GM18507 (cell line): ENCODE results near the gene MMP1.

Experiments used
- DNase-seq: peaks from one replicate; pipeline ENCODE4 v3.0.0; 2011; ENCODE audit warnings: low read depth; ENCODE audit not compliant: insufficient read length; ENCODE audit errors: extremely low spot score
- FAIRE-seq: peaks from 2 replicates; lab custom pipeline; 2011; peaks lifted over from hg19 to GRCh38; lab: Jason Lieb, UNC

Gene MMP1

DNA sequence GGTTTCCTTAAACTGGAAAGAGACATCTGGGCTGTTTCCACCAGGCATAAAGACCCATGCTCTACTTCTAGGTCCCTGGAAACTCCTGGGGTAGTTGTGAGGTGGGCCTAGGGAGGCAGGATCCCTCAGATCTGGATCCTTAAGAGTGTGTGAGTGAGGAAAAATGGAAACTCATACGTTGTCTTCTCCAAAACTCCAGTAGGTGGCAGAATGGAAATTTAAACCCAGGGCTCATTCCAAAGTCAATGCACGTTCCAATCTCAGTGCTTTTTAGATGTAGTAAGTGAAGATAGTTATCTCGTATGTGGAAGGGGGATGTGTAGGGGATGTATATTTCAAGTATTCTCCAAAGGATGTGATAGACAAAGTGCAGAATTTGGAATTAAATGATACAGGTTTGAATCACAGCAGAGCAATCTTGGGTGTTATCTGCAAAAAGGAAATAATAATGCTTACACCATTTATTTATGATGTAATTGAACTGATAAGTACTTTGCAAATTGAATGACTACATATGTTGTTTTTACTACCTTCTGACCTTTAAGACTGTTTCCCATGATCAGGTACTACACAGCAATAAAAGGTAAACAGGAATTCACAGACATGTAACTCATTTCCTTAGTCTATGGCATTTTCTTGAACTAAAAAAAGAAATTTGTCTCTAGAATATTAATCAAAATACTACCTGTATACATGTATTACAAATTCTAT is 13.1 kb upstream of the MMP1 start:
- DNase-seq, result no peak
- FAIRE-seq, result peak; percentile 26

DNA sequence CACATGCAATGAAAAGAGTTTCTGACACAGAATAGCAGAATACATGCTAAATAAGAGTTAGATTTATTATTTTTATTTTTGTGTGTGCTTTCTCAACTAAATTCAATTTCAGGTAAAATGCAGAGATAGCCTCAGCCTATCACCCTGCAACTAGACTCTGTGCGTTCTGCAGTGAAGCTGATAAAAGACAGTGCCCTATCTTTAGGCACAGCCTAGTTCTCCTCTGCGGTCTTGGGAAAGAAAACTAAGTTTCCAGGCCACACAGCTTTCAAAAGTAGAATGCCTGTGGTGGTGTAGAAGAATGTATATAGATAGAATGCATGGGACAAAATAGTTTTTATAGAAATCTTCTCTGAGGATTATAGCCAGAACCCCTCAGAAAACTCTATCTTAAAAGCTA is 12.0 kb upstream of the MMP1 start:
- FAIRE-seq, result no peak
- no peak for DNase-seq

DNA sequence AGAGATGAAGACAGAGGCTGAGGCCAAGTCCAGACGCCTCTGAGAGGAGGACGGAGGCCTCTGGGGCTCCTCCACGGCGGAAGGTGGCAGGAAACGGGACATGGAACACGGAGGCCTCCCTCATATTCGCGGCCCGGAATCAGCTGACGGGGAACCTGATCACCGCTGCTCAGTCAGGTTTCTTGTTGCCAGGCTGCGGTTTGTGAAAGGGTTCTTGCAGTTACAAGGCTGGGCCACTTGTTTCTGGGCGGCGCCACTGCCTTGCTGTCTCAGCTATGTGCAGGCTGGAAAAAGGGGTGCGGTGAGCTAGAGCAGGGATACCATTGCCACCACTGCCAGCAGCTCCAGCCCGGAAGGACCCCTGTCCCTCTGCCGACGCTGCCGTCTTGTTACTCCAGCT is 10.0 kb upstream of the MMP1 start:
- DNase-seq, result no peak
- FAIRE-seq, result no peak

DNA sequence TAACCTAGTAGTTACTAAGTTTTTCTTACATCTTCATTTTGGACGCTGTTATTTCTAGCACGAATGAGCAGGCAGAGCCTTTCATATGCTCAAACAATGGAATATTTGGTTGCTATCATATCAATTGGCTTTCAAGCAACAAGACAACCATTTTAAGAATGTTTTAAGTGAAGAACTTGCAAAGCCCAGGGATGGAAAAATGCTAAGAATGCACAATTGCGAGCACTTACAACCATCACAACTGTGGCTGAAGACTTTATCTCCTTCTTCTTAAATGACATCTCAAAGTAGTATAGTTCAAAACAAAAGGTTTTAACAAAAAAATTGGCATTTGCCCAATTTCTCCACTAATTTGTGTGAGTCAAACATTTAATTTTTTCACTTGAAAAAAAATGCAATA is 8.3 kb upstream of the MMP1 start:
- no peak for DNase-seq
- FAIRE-seq, result no peak

DNA sequence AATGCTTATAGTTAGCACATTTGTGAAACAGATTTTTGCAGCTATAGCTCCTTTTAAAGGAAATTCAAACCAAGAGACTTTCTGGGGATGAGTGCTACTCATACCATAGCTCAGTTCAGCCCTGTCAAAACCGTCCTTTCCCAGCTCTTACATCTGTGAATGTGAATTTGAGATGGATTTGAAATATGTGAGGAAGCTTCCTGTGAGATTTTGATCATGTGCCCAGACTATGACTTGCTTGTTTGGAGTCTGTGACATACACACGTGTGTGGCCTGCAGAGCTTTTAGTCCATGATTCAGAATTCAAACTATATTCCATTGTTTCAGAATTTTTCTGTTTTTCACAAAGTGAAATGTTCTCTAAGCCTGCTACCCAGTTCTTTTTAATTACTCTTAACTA is 4.4 kb upstream of the MMP1 start:
- no peak for FAIRE-seq
- no peak for DNase-seq

DNA sequence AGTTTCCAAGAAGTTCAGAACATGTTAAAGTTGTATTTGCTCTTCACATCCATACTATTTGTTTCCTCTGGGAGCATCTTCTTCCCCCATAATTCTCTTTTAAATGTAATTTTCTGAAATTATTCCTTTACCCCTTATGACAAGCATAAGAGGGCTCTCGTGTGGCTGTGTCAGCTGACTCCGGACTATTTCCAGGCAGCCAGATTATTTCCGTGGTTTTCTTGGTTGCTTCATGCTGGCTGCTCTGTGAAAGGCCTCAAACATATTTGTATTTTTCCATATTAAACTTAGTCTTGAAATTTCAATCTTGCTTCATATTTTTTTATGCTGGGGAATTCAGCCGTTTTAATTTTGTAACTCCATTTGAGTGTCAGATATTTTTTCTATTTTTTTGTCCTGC is 2.8 kb upstream of the MMP1 start:
- no peak for DNase-seq
- FAIRE-seq, result no peak

DNA sequence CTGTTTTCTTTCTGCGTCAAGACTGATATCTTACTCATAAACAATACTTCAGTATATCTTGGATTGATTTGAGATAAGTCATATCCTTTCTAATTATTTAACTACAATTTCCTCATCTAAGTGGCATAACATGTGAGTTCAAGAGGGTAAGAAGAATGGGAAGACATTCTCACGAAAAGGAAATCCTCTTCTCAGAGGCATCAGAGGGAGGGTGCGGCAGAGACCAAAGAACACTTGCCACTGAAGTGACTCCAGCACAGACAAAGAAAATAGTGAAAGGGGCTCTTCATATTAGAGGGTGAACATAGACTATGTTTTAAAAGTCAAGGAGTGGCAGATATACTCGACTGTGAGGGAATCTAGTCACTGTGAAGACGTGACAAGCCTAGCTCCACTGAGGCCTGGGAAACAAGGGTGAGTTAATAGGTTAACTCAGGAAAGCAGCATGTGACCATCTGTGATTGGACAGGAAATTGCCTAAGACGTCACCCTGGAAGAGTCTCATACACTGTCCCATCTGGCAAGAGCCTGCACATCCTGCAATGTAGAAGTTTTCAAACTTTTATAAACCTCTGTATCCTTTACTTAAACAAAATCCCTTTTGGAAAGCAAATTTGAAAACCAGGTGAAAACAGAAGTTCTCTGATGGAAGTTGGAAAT is 1.9 kb upstream of the MMP1 start:
- FAIRE-seq, result no peak
- no peak for DNase-seq

DNA sequence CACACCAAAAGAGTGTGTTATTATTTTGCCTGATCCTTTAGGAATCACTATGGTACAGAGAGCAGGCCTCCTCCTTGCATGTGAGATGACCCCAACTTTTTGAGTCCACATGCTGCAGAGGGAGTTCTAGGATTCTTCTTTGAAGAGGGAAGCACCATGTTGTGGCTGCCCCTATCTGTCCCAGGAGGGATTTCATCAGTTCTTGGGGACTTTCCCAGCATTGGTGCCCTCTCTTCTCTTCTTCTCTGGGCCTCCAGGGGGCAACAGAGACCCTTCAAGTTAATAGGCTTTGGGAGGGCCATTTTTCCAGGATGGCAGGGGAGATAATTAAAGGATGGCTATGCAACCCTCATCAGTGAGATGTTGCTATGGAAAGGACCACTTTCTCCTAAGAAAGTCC is 3.6 kb downstream of the MMP1 start:
- peak; percentile 55 for FAIRE-seq
- DNase-seq, result no peak

DNA sequence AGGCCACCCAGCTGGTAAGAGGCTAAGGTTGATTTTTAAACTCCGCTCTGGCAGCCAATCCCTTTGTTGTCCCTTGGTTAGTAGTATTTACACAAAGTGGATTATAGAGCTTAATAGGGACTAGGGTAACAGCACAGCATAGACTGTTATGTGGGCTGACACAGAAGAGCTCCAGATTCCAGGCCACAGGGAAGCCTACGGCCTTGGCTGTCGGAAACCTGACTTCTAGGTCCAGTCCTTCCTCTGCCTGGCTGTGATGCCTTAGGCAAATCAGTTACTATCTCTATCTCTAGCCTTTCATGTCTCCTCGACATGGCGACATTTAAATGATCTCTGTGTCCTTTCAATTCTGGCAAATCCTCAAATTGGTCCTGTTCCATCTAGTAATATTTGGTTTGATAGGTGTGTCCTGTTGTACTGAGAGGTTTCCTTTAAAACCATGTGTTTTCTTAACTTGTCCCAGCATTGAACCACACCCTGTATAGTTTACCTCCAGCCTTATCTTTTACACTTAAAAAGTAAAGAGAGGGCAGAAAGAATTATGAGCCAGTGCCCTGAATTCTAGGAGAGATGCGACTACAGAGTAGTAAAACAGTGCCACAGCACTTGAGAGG is 4.2 kb downstream of the MMP1 start:
- DNase-seq (no peak), FAIRE-seq (no peak)

DNA sequence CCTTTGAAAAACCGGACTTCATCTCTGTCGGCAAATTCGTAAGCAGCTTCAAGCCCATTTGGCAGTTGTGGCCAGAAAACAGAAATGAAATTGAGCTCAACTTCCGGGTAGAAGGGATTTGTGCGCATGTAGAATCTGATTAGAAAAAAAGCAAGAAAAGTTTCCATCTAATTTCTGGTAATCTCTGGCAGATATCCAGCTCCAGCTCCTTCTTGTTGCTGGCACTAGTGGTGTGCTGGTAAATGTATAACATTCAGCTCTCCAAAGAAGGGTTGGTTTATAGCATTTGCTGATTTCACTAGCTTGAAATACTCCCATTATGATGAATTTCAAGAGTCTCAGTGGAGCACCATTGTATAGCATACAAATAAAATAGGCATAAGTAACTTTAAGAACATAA is 5.4 kb downstream of the MMP1 start:
- no peak for FAIRE-seq
- DNase-seq, result no peak

DNA sequence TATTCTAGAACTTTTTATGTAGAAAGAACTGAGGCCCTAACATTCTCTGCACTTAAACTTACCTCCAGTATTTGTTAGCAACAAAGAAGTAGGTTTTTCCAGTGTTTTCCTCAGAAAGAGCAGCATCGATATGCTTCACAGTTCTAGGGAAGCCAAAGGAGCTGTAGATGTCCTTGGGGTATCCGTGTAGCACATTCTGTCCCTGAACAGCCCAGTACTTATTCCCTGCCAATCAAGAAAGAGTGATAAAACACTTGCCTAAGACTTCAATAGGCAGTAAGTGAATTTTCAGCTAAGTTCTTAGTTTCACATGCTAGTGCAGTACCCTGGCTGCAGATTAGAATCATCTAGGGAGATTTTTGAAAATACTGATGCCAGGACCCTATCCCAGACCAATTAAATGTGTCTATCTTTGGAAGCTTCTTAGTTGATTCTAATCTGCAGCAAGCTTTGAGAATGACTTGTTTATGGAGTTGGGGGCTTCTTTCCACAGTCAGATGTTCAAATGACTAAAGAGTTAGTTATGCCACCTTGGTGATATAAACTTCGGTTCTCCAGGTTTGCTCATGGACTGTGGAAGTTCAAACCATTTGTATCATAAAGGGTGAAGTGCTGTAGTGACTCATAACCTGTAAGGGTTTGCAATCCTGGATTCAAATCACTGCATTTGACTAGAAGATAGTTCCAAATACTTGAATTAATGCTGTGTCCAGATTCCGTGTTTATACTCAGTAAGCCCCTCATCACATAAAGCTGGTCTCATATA is 6.5 kb downstream of the MMP1 start:
- FAIRE-seq (no peak), DNase-seq (no peak)

DNA sequence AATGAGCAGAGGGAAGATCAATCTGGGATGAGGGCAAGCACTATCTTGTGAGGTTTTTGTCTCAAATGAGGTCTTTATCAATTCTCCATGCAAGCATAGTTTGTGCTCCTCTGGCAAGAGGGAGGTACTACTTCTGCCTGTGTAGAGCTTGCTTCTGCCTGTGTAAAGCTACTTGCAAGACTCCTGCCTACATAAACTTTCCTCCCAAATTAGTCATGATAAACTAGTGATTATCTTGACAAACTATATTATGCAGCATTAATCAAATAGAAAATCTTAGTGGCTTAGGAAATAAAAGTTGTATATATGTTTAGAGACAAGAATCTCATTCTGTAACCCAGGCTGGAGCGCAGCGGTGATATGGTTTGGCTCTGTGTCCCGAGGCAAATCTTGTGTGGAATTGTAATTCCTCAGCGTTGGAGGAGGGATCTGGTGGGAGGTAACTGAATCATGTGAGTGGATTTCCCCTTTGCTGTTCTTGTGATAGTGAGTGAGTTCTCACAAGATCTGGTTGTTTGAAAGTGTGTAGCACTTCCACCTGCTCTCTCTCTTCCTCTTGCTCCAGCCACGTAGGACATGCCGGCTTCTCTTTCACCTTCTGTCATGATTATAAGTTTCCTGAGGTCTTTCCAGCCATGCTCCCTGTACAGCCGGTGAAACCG is 9.5 kb downstream of the MMP1 start:
- DNase-seq (no peak), FAIRE-seq (no peak)

DNA sequence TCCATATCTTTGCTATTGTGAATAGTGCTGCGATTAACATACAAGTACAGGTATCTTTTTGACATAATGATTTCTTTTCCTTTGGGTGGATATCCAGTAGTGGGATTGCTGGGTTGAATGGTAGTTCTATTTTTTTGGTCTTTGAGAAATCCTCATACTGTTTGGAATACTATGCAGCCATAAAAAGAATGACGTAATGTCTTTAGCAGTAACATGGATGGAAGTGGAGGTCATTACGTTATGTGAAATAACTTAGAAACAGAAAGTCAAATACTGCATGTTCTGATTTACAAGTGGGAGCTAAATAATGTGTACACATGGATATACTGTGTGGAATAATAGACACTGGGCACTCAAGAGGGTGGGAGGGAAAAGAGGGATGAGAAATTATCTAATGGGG is 13.6 kb downstream of the MMP1 start:
- DNase-seq (no peak), FAIRE-seq (no peak)

DNA sequence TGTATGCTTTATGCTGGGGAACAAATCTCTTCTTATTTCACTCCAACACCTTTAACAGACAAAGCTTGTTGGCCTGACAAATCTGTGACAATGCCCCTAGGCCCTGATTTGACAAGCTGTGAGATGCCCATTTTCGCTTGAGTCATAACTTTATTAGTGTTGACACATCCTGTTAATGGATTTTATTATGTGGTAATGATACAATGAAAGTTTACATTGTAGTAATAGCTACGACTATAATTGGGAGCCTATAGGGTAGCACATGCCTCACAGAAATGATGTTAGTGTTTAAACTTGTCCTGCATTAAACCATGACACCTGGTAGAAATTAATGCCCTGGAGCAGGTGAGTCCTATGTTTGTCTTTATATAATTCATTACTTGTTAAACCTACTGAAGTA is 14.2 kb downstream of the MMP1 start:
- no peak for DNase-seq
- FAIRE-seq, result no peak

DNA sequence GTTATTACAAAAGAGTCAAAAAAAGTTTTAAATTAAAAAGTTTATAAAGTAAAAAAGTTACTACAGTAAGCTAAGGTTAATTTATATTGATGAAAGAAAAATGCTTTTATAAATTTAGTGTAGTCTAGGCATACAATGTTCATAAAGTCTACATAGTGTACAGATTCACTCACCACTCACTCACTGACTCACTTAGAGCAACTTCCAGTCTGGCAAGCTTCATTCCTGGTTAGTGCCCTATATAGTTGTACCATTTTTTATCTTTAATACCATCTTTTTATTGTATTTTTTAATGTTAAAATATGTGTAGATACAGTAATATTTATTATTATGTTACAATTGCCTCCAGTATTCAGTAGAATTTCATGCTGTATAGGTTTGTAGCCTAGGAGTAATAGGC is 14.9 kb downstream of the MMP1 start:
- no peak for FAIRE-seq
- DNase-seq, result no peak

DNA sequence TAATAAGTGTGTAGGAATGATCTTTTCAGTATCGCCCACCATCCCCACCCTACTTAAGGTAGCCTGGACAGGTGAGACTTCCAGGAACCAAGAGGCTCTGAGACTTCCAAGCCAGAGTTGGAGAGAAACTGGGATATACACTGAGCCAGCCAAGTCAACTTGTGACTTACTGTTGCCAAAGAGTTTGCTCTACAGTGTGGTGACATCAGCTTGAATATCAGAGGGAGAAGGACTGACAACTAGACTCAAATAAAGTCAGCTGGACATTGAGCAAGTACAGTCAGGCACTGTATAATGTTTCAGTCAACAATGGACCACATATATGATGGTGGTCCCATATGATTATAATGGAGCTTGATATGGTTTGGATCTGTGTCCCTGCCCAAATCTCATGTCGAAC is 16.3 kb downstream of the MMP1 start:
- DNase-seq (no peak), FAIRE-seq (no peak)

DNA sequence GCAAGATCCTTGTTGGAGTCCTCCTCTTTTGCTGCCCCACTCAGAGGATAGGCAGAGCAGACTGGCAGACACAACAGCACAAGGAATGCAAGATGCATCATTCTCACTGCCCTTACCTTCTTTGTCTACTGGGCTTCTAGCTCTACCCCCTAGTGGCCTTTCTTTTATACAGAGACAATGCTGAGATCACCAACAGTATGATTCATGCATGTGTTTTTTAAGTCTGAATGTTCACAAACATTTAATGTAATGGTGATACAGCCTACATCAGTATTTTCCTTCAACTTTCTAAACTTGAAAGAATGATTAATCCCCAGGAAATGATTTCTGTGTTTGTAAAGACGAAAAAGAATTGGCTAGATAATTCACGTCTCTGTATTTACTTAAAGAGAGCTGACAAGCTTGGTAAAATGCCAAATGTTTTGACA is 17.5 kb downstream of the MMP1 start, which contains the start of gene MMP10:
Gene MMP10 (minus strand): TSS at position 138 of the 428 bp plus-strand sequence. CDS start 37 bp downstream, at position 101.
- FAIRE-seq (no peak), DNase-seq (no peak)

DNA sequence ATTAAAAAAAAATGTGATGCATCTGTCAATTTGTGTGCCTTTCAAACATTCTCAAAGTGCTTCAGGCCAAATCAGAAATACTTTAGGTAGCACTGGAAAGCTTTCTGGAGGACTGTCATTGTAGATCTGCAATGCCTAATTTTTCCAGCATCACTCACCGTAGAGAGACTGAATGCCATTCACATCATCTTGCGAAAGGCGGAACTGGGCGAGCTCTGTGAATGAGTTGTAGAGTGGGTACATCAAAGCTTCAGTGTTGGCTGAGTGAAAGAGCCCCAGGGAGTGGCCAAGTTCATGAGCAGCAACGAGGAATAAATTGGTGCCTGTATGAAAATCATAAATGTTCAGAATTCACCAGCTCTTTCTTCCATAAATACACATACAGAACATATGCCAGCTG is 21.5 kb downstream of the MMP1 start:
- DNase-seq (no peak), FAIRE-seq (no peak)

DNA sequence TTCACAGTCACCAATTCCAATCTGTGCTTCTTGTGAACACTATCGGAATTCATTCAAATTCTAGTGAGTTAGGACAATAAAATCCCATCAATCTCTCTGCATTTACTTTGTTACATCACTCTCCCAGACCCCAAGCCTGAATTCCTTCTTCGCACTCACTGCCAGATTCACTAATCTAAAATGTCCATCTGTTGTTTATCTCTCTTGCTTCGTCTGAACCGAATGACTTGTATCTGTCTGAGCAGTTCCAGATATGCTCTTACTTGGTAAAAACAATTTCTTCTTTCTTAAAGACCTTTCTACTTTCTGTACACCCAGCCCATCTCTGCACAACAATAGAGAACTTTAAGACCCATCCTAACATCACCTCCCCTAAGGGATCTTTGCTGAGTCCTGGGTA is 24.6 kb downstream of the MMP1 start:
- DNase-seq, result no peak

DNA sequence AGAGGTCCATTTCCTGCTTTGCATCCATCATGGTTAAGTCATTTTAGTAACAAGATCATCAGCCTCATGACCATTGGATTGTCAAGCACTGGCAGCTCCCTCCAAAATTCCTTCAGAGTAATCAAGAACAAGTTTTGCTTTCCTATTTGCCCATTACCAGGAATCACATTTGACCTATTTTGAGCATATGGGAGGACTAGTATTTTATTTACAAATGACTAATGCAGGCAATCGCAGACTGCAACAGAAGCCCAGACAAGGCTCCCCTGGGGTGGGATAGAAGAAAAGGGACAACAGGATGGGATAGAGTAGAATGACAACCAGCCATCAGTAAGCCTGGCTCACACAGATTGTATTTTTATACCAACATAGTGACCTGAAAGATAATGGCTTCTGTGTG is 26.6 kb downstream of the MMP1 start:
- FAIRE-seq, result no peak
- no peak for DNase-seq

More for the DNA sequence above, 24.6 kb downstream of the MMP1 start:
- no peak for FAIRE-seq
